Measurements from ENCODE around the gene SLC25A34.

SLC25A34 gene

DNA sequence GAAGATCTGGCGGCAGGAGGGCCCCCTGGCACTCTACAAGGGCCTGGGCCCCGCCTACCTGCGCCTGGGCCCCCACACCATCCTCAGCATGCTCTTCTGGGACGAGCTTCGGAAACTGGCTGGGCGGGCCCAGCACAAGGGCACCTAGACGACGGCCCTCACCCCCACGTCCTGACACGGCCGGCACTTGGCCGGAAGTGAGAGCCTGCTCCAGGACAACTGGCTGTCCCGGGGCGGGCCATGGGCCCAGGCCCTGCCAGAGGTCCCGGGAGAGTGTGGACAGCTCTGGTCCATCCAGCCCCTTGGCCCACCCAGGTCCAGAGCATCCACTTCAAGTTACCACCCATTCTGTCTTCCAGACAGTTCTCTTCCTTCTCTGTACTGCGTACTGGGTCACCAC lies 3.2 kb downstream of the SLC25A34 start:
- TF ChIP-seq MYC (IDR thresholded peaks at IDR 0.05; ENCODE audit: low read depth, low read length) (no peak), POLR2A (IDR thresholded peaks at IDR 0.05; ENCODE audit: extremely low read depth, insufficient read length) (no peak), MAX (IDR thresholded peaks at IDR 0.05; ENCODE audit: low read depth, low read length) (no peak)
- TF ChIP-seq, protein P1, sequence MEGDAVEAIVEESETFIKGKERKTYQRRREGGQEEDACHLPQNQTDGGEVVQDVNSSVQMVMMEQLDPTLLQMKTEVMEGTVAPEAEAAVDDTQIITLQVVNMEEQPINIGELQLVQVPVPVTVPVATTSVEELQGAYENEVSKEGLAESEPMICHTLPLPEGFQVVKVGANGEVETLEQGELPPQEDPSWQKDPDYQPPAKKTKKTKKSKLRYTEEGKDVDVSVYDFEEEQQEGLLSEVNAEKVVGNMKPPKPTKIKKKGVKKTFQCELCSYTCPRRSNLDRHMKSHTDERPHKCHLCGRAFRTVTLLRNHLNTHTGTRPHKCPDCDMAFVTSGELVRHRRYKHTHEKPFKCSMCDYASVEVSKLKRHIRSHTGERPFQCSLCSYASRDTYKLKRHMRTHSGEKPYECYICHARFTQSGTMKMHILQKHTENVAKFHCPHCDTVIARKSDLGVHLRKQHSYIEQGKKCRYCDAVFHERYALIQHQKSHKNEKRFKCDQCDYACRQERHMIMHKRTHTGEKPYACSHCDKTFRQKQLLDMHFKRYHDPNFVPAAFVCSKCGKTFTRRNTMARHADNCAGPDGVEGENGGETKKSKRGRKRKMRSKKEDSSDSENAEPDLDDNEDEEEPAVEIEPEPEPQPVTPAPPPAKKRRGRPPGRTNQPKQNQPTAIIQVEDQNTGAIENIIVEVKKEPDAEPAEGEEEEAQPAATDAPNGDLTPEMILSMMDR (IDR thresholded peaks at IDR 0.05; ENCODE audit: low read depth, low read length), result no peak
- no peak for DNase-seq (ENCODE audit: low read depth)
- H3K4me3 ChIP-seq (ENCODE audit: low read depth, low read length), result no peak overlapping the region

- TF ChIP-seq POLR2A (IDR thresholded peaks at IDR 0.05; ENCODE audit: extremely low read depth, insufficient read length), result no peak
- TF ChIP-seq, protein P1 (IDR thresholded peaks at IDR 0.05; ENCODE audit: low read depth, low read length), result peak; percentile 18
- no peak overlapping the region for H3K4me3 ChIP-seq (ENCODE audit: low read depth, low read length)
- DNase-seq (ENCODE audit: low read depth), result no peak
These were observed 3.7 kb downstream of the SLC25A34 start for GRCh38 chr1:15739745-15740144.

DNA sequence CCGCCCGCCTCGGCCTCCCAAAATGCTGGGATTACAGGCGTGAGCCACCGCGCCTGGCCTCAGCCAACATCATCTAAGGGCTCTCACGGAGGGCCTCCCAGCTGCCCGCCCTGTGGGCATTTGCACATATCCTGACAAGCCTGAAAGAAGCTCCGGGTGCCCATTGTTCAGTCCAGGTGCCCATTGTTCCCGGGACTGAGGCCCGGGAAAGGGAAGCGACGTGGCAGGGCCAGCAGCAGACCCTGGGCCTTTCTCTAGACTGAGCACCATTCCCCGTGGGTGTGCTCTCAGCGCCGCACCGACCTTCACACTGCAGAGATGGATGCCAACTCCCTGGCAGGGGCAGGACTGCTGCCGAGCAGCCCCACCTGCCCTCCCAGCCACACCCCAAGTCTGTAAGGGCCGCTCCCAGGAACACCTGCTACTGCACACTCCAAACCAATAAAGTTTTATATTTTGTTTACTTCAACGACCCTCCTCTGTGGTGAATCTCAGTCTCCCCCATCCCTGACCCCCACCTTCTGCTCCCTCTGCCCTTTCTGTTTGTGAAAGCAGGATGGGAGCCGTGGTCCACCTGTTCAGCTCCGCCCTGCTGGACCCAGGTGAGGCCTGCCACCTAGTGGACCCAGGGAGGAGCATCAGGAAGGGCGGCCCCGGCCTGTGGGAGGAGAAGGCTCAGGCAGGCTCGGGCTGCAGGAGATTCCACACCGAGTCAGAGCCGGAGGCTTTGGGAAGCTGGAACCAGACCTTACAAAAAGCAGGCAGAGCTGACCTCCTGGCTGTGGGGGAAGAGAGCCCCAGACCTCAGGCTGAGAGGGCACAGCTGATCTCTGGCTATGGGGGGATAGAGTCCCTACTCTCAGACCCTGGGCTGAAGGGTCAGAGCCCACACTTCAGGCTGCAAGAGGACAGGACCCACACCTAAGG lies 5.1 kb downstream of the SLC25A34 start:
- peak; percentile 66 for DNase-seq (ENCODE audit: low read depth)
- TF ChIP-seq, protein P1 (IDR thresholded peaks at IDR 0.05; ENCODE audit: low read depth, low read length), result peak; percentile 67
- TF ChIP-seq POLR2A (IDR thresholded peaks at IDR 0.05; ENCODE audit: extremely low read depth, insufficient read length), result no peak
- no peak overlapping the region for H3K4me3 ChIP-seq (ENCODE audit: low read depth, low read length)

- TF ChIP-seq, protein P1 (IDR thresholded peaks at IDR 0.05; ENCODE audit: low read depth, low read length), result no peak
- no peak for TF ChIP-seq MYC (IDR thresholded peaks at IDR 0.05; ENCODE audit: low read depth, low read length)
- TF ChIP-seq MAX (IDR thresholded peaks at IDR 0.05; ENCODE audit: low read depth, low read length), result no peak
- no peak for TF ChIP-seq POLR2A (IDR thresholded peaks at IDR 0.05; ENCODE audit: extremely low read depth, insufficient read length)
- H3K4me3 ChIP-seq (ENCODE audit: low read depth, low read length), result no peak within 1 kb of the TSS
- DNase-seq (ENCODE audit: low read depth), result no peak
These were observed 6.3 kb downstream of the SLC25A34 start, which contains the start of gene TMEM82 for GRCh38 chr1:15742339-15742801. Gene TMEM82, plus strand, starts transcription at chr1:15742499. Its CDS starts 61 bp downstream, at chr1:15742560.

DNA sequence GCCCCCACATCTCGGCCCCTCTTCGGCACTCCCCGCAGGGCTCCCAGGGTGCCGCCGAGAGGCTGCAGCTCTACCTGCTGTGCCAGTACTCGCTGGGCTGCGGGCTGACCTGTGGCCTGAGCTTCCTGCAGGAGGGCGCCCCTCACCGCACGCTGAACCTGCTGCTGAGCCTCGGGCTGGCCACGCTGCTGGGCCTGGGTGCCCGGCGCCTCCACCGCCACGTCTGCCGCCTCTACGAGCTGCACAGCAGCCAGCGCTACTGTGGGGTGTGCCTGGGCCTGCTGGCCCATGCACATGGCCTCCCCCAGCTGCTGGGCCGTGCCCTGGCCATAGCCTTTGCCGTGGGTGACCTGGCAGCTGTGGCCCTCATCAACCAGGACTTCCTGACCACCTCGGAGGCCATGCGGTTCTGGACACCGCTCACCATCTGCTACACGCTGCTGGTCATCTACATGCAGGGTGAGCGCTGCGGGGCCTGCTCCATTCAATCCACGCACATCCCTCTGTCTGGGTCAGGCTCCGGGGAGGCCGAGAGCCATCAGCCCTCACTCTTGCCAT lies 8.1 kb downstream of the SLC25A34 start:
- no peak for TF ChIP-seq MYC (IDR thresholded peaks at IDR 0.05; ENCODE audit: low read depth, low read length)
- TF ChIP-seq, protein P1 (IDR thresholded peaks at IDR 0.05; ENCODE audit: low read depth, low read length), result no peak
- TF ChIP-seq POLR2A (IDR thresholded peaks at IDR 0.05; ENCODE audit: extremely low read depth, insufficient read length), result no peak
- TF ChIP-seq MAX (IDR thresholded peaks at IDR 0.05; ENCODE audit: low read depth, low read length), result no peak
- no peak for DNase-seq (ENCODE audit: low read depth)
- no peak overlapping the region for H3K4me3 ChIP-seq (ENCODE audit: low read depth, low read length)
